MCF 10A (cell line): ENCODE measurements around the gene ITGB7. TPM values are rescaled to one million over a fixed set of nuclear protein-coding genes. Genes with fewer than 3 reads are reported as not detected.

Experiments used
- BruUV-seq: library from RNA; stranded (reverse); fragments of 400-500 nt; replicated peaks from 2 replicates; lab custom pipeline; 2021; lab: Mats Ljungman, UMichigan
- CTCF ChIA-PET: fragments of 300-600 bp; sonication (Branson Sonifier 250); formaldehyde crosslinking; extraction: SDS; loops from one replicate; lab custom pipeline; 2021; ENCODE audit warnings: antibody characterized with exemption, inconsistent platforms; lab: Yijun Ruan, JAX
- POLR2A ChIA-PET: fragments of 300-600, 350-650 bp; sonication (Branson Sonifier 250); formaldehyde crosslinking; extraction: SDS; loops from one replicate; lab custom pipeline; 2020; ENCODE audit warnings: antibody characterized with exemption, inconsistent platforms; lab: Yijun Ruan, JAX
- DNase-seq: peaks from one replicate; pipeline ENCODE4 v3.0.0-alpha.2; 2018; ENCODE audit not compliant: unreplicated experiment
- H3K27ac Mint-ChIP-seq: one replicate; pipeline ENCODE4 v1.8.0; 2022; ENCODE audit warnings: mild to moderate bottlenecking, low read depth, mixed read lengths; ENCODE audit not compliant: unreplicated experiment
- H3K27me3 Mint-ChIP-seq: one replicate; pipeline ENCODE4 v1.8.0; 2022; ENCODE audit warnings: mixed read lengths; ENCODE audit not compliant: insufficient read depth, unreplicated experiment
- H3K36me3 Mint-ChIP-seq: one replicate; pipeline ENCODE4 v1.8.0; 2022; ENCODE audit warnings: mild to moderate bottlenecking, moderate library complexity, mixed read lengths; ENCODE audit not compliant: insufficient read depth, unreplicated experiment
- H3K4me1 Mint-ChIP-seq: one replicate; pipeline ENCODE4 v1.8.0; 2022; ENCODE audit warnings: mixed read lengths; ENCODE audit not compliant: insufficient read depth, unreplicated experiment
- H3K4me3 Mint-ChIP-seq: one replicate; pipeline ENCODE4 v1.8.0; 2022; ENCODE audit warnings: mild to moderate bottlenecking, moderate library complexity, mixed read lengths; ENCODE audit not compliant: unreplicated experiment
- H3K9me3 Mint-ChIP-seq: one replicate; pipeline ENCODE4 v1.8.0; 2022; ENCODE audit warnings: mixed read lengths; ENCODE audit not compliant: unreplicated experiment
- intact Hi-C: fragments of 100-400 bp; cut with micrococcal nuclease; formaldehyde crosslinking; loops from 2 replicates; pipeline ENCODE4 v1.14.1; 2022
- total RNA-seq: library from RNA; stranded (reverse); gene quantifications from 2 replicates; pipeline ENCODE4 v1.2.3, GENCODE V29; 2022
- TF ChIP-seq, protein P1 (sequence below): fragments of 200-600 bp; IDR thresholded peaks from one replicate; pipeline ENCODE4 v1.8.0; 2022; ENCODE audit warnings: antibody characterized with exemption, mild to moderate bottlenecking; ENCODE audit not compliant: unreplicated experiment

Gene ITGB7
- total RNA-seq, 1 experiment from 2014 or later, result 1.0 TPM

DNA sequence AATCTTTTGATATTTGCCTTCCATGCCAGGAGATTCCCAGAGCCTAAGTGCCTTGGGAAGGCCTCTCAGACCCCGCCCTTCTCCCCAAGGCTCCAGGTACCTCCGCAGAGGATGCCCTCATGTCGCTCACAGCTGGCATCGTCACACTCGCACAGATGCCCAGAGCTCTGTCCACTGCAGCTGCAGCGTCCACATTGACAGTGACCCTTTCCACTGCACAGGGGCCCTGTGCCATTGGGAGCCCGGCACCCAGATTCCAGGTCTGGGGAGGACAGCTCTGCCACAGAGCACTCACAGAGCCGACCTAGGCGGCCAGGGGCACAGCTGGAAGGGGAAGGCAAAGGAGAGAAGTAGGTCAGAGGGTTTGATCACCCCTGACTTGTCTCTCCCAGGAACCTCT lies 14.0 kb downstream of the ITGB7 start:
- Mint-ChIP-seq H3K36me3 (peaks cover 28% of the 10 kb centered on the region), H3K4me1 (peaks cover 21% of the 10 kb centered on the region), H3K27ac (no peak overlapping the region), H3K9me3 (no peaks in the 10 kb centered on the region), H3K4me3 (no peak overlapping the region), H3K27me3 (no peaks in the 10 kb centered on the region)
- ChIA-PET POLR2A (interaction anchor here (0.7 to 0.9 kb wide), 2 partner anchors 8 to 97 kb away, joined by 4 read pairs; no protein-coding TSS in a partner anchor), CTCF (interaction anchor here (1.1 kb wide), 1 partner anchor 58 kb away, joined by 3 read pairs; a partner anchor contains a TSS)
- intact Hi-C loops, result no loop called here
- DNase-seq, result no peak
- no TSS peak for BruUV-seq
- TF ChIP-seq, protein P1, sequence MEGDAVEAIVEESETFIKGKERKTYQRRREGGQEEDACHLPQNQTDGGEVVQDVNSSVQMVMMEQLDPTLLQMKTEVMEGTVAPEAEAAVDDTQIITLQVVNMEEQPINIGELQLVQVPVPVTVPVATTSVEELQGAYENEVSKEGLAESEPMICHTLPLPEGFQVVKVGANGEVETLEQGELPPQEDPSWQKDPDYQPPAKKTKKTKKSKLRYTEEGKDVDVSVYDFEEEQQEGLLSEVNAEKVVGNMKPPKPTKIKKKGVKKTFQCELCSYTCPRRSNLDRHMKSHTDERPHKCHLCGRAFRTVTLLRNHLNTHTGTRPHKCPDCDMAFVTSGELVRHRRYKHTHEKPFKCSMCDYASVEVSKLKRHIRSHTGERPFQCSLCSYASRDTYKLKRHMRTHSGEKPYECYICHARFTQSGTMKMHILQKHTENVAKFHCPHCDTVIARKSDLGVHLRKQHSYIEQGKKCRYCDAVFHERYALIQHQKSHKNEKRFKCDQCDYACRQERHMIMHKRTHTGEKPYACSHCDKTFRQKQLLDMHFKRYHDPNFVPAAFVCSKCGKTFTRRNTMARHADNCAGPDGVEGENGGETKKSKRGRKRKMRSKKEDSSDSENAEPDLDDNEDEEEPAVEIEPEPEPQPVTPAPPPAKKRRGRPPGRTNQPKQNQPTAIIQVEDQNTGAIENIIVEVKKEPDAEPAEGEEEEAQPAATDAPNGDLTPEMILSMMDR, result no peak

DNA sequence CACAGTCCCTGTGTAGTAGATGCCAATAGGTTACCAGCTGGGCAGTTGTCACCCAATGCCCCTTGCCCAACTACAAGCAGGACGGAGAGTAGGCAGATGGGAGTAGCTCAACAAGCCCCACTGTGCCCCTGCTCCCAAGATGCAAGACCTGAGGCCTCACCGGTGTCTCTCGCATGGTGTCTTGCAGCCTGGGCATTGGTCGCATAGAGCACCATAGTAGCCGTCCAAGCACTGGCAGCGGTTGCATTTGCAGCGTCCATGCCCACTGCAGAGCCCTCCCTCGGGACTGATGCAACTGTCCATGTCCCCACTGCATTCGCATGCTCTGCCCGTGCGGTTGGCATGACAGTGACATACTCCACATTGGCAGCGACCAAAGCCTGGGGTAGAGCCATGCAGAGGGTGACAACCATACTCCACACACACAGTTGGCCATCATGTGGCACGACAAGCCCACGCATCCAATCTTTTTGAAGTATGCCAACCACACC lies 14.5 kb downstream of the ITGB7 start:
- TF ChIP-seq, protein P1, result no peak
- peaks cover 21% of the 10 kb centered on the region for H3K4me1 Mint-ChIP-seq
- intact Hi-C loops, result no loop called here
- CTCF ChIA-PET, result interaction anchor here (0.6 to 1.1 kb wide), 2 partner anchors 59 to 70 kb away, joined by 3 read pairs; a partner anchor contains a TSS
- H3K27ac Mint-ChIP-seq, result peak overlapping the region; percentile 54
- no peaks in the 10 kb centered on the region for H3K9me3 Mint-ChIP-seq
- no peak overlapping the region for H3K4me3 Mint-ChIP-seq
- DNase-seq, result no peak
- no peaks in the 10 kb centered on the region for H3K27me3 Mint-ChIP-seq
- peaks cover 30% of the 10 kb centered on the region for H3K36me3 Mint-ChIP-seq
- BruUV-seq, result no TSS peak
- POLR2A ChIA-PET, result interaction anchor here (0.6 to 1.6 kb wide), 3 partner anchors 11 to 97 kb away, joined by 3 to 4 read pairs (median 4); no protein-coding TSS in a partner anchor

- POLR2A ChIA-PET, result interaction anchor here (0.6 to 1.6 kb wide), 2 partner anchors 11 to 66 kb away, joined by 3 to 4 read pairs; no protein-coding TSS in a partner anchor
- BruUV-seq, result no TSS peak
- DNase-seq, result no peak
- TF ChIP-seq, protein P1, result no peak
- intact Hi-C loops, result loop anchor here (2.0 kb wide), 1 partner anchor 125 kb away; no protein-coding TSS in a partner anchor
- Mint-ChIP-seq H3K4me3 (no peak overlapping the region), H3K27me3 (no peaks in the 10 kb centered on the region), H3K36me3 (peaks cover 32% of the 10 kb centered on the region), H3K9me3 (no peaks in the 10 kb centered on the region), H3K27ac (peak overlapping the region; percentile 54), H3K4me1 (peaks cover 20% of the 10 kb centered on the region)
- CTCF ChIA-PET, result interaction anchor here (0.6 to 1.1 kb wide), 3 partner anchors 59 to 124 kb away, joined by 3 read pairs; a partner anchor contains a TSS
Observed at GRCh38 chr12:53191885-53192530, 15.0 kb downstream of the ITGB7 start.
